ENCODE measurements around the gene DHCR7.

GRCh38 chr11:71490044-71490730 lies 42.0 kb upstream of the DHCR7 start:
- TF ChIP-seq CTCF (IDR thresholded peaks at IDR 0.05) (no peak), POLR2A (IDR thresholded peaks at IDR 0.05) (no peak)
